Measurements from ENCODE around the gene ZMIZ2.
"Not testable (repeated sequence)": the region's sequence is repeated elsewhere in the genome, so short reads cannot be mapped to it uniquely, and the experiment has no call there.

Gene ZMIZ2

DNA sequence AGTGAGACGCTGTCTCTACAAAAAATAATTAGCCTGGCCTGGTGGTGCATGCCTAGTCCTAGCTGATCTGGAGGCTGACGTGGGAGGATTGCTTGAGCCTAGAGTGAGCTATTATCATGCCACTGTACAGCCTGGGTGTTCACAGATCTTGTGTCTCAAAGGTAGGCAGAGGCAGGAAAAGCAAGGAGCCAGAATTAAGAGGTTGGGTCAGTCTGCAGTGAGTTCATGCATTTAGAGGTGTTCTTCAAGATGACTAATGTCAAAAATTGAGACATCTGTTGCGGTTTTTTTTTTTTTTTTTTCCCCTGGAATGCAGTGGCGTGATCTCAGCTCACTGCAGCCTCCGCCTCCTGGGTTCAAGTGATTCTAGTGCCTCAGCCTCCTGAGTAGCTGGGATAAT lies 53.2 kb downstream of the ZMIZ2 start:
- Histone ChIP-seq H3K27ac (ENCODE audit: insufficient read depth, low read length, poor library complexity, severe bottlenecking) (no peak overlapping the region), H3K36me3 (ENCODE audit: control insufficient read depth, insufficient read depth, low read length) (peaks cover 54% of the 10 kb centered on the region), H3K4me3 (ENCODE audit: insufficient read depth, low read depth, low read length, poor library complexity, severe bottlenecking) (no peak overlapping the region), H3K27me3 (replicated peaks; ENCODE audit: control insufficient read depth, insufficient read depth, low read length, poor library complexity, severe bottlenecking) (no peaks in the 10 kb centered on the region), H3K4me1 (ENCODE audit: control insufficient read depth, insufficient read depth, low read length, poor library complexity, severe bottlenecking) (peaks cover 15% of the 10 kb centered on the region), H3K9me3 (ENCODE audit: control insufficient read depth, low read length) (no peaks in the 10 kb centered on the region)
- no peak for DNase-seq

DNA sequence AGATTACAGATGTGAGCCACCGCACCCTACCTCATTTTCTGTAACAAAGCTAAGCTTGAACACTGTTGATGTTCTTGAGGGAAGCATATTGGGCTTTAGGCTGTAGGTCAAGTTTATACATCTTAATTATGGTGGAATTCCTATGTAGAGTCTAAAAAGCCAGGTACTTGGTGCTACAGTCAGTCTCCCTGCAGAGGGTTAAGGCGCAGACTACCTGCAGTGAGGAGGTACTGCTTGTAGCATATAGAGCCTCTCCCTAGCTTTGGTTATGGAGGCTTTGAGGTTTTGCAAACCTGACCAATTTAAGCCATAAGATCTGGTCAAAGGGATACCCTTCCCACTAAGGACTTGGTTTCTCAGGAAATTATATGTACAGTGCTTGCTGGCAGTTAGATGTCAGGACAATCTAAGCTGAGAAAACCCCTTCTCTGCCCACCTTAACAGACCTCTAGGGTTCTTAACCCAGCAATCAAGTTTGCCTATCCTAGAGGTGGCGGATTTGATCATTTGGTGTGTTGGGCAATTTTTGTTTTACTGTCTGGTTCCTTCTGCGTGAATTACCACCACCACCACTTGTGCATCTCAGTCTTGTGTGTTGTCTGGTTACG lies 53.9 kb downstream of the ZMIZ2 start:
- Histone ChIP-seq H3K4me3 (ENCODE audit: insufficient read depth, low read depth, low read length, poor library complexity, severe bottlenecking) (no peak overlapping the region), H3K36me3 (ENCODE audit: control insufficient read depth, insufficient read depth, low read length) (peaks cover 54% of the 10 kb centered on the region), H3K4me1 (ENCODE audit: control insufficient read depth, insufficient read depth, low read length, poor library complexity, severe bottlenecking) (peaks cover 15% of the 10 kb centered on the region), H3K27me3 (replicated peaks; ENCODE audit: control insufficient read depth, insufficient read depth, low read length, poor library complexity, severe bottlenecking) (no peaks in the 10 kb centered on the region), H3K9me3 (ENCODE audit: control insufficient read depth, low read length) (no peaks in the 10 kb centered on the region), H3K27ac (ENCODE audit: insufficient read depth, low read length, poor library complexity, severe bottlenecking) (no peak overlapping the region)
- no peak for DNase-seq

DNA sequence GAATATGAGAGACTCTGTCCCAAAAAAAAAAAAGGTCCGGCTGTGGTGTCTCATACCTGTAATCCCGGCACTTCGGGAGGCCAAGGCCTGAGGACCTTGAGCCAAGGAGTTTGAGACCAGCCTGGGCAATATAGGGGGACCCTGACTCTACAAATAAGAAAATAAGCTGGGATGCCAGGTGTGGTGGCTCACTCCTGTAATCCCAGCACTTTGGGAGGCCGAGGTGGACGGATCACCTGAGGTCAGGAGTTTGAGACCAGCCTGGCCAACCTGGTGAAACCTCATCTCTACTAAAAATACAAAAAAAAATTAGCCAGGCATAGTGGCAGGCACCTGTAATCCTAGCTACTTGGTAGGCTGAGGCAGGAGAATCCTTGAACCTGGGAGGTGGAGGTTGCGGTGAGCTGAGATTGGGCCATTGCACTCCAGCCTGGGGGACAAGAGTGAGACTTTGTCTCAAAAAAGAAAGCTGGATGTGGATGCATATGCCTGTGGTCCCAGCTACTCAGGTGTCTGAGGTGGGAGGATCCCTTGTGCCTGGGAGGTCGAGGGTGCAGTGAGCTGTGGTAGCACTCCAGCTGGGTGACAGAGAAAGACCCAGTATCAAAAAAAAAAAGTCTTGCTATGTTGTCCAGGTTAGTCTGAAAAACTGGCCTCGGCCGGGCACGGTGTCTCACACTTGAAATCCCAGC lies 55.3 kb downstream of the ZMIZ2 start:
- DNase-seq; H3K9me3 ChIP-seq (ENCODE audit: control insufficient read depth, low read length); H3K27me3 ChIP-seq (replicated peaks; ENCODE audit: control insufficient read depth, insufficient read depth, low read length, poor library complexity, severe bottlenecking); H3K27ac ChIP-seq (ENCODE audit: insufficient read depth, low read length, poor library complexity, severe bottlenecking); H3K4me1 ChIP-seq (ENCODE audit: control insufficient read depth, insufficient read depth, low read length, poor library complexity, severe bottlenecking); H3K4me3 ChIP-seq (ENCODE audit: insufficient read depth, low read depth, low read length, poor library complexity, severe bottlenecking): not testable (repeated sequence)
- peaks cover 48% of the 10 kb centered on the region for H3K36me3 ChIP-seq (ENCODE audit: control insufficient read depth, insufficient read depth, low read length)

DNA sequence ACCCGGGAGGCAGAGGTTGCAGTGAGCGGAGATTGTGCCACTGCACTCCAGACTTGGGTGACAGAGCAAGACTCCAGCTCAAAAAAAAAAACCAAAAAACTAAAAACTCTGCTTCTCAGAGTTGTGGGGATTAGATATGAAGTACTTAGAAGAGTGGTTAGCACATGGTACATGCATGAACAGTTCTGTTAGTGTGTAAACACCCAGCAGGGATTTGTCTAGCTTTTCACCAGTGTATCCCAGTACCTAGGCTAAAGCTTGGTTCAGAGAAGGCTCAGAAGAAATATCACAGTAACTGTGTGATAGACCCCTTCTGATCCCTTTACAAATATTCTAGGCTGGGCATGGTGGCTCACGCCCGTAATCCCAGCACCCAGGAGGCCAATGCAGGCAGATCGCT lies 57.3 kb downstream of the ZMIZ2 start:
- H3K36me3 ChIP-seq (ENCODE audit: control insufficient read depth, insufficient read depth, low read length): peaks cover 32% of the 10 kb centered on the region
- no peak for DNase-seq
- no peaks in the 10 kb centered on the region for H3K9me3 ChIP-seq (ENCODE audit: control insufficient read depth, low read length)
- no peaks in the 10 kb centered on the region for H3K27me3 ChIP-seq (replicated peaks; ENCODE audit: control insufficient read depth, insufficient read depth, low read length, poor library complexity, severe bottlenecking)
- no peak overlapping the region for H3K27ac ChIP-seq (ENCODE audit: insufficient read depth, low read length, poor library complexity, severe bottlenecking)
- H3K4me3 ChIP-seq (ENCODE audit: insufficient read depth, low read depth, low read length, poor library complexity, severe bottlenecking): no peak overlapping the region
- no peaks in the 10 kb centered on the region for H3K4me1 ChIP-seq (ENCODE audit: control insufficient read depth, insufficient read depth, low read length, poor library complexity, severe bottlenecking)

DNA sequence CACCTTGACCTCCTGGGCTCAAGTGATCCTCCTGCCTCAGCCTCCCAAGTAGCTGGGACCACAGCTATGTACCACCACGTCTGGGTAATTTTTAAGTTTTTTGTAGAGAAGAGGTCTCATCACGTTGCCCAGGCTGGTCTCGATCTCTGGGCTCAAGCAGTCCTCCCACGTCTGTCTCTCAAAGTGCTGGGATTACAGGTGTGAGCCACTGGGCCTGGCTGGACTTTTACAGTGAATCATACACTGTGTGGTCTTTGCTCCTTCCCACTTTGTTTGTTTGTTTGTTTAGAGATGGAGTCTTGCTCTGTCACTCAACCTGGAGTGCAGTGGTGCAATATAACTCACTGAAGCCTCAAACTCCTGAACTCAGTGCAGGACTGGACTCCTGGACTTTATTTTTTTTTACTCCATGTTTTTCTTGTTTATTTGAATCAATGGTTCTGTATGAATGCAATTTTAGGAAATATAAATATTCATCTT lies 60.3 kb downstream of the ZMIZ2 start:
- no peaks in the 10 kb centered on the region for H3K4me1 ChIP-seq (ENCODE audit: control insufficient read depth, insufficient read depth, low read length, poor library complexity, severe bottlenecking)
- H3K27ac ChIP-seq (ENCODE audit: insufficient read depth, low read length, poor library complexity, severe bottlenecking): no peak overlapping the region
- DNase-seq: no peak
- peaks cover 8% of the 10 kb centered on the region for H3K36me3 ChIP-seq (ENCODE audit: control insufficient read depth, insufficient read depth, low read length)
- H3K4me3 ChIP-seq (ENCODE audit: insufficient read depth, low read depth, low read length, poor library complexity, severe bottlenecking): no peak overlapping the region
- no peaks in the 10 kb centered on the region for H3K27me3 ChIP-seq (replicated peaks; ENCODE audit: control insufficient read depth, insufficient read depth, low read length, poor library complexity, severe bottlenecking)
- no peaks in the 10 kb centered on the region for H3K9me3 ChIP-seq (ENCODE audit: control insufficient read depth, low read length)

DNA sequence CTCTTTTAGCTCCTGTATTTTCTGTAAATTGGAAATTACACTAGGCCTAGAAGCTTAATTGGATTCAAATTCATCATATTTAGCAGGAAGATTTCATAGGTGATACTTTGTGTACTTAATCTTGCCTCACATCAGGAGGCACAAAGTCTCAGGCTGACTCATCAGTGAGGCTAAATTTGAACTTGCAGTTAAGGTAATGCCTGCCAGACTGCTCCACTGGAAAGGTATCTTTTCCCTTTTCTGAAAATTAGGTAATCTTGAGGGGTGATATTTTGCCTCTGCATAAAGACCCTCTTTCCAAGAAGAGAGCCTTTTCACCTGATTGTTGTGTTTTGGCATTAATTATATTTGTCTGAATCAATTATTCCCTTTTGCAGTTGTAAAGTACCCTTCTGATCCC lies 62.4 kb downstream of the ZMIZ2 start:
- Histone ChIP-seq H3K9me3 (ENCODE audit: control insufficient read depth, low read length) (no peaks in the 10 kb centered on the region), H3K36me3 (ENCODE audit: control insufficient read depth, insufficient read depth, low read length) (no peaks in the 10 kb centered on the region), H3K4me3 (ENCODE audit: insufficient read depth, low read depth, low read length, poor library complexity, severe bottlenecking) (no peak overlapping the region), H3K27me3 (replicated peaks; ENCODE audit: control insufficient read depth, insufficient read depth, low read length, poor library complexity, severe bottlenecking) (no peaks in the 10 kb centered on the region), H3K27ac (ENCODE audit: insufficient read depth, low read length, poor library complexity, severe bottlenecking) (no peak overlapping the region), H3K4me1 (ENCODE audit: control insufficient read depth, insufficient read depth, low read length, poor library complexity, severe bottlenecking) (no peaks in the 10 kb centered on the region)
- DNase-seq: no peak

DNA sequence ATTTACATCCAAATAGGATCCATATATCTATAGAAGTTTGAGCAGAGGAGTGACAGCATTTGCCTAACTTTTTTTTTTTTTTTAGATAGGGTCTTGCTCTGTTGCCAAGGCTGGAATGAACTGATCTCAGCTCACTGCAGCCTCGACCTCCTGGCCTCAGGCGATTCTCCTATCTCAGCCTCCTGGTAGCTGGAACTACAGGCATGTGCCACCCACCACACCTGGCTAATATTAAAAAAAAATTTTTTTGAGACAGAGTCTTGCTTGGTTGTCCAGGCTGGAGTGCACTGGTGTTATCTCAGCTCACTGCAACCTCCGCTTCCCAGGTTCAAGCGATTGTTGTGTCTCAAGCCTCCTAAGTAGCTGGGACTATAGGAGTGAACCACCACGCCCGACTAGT lies 62.9 kb downstream of the ZMIZ2 start:
- Histone ChIP-seq H3K4me1 (ENCODE audit: control insufficient read depth, insufficient read depth, low read length, poor library complexity, severe bottlenecking) (no peaks in the 10 kb centered on the region), H3K27me3 (replicated peaks; ENCODE audit: control insufficient read depth, insufficient read depth, low read length, poor library complexity, severe bottlenecking) (no peaks in the 10 kb centered on the region), H3K36me3 (ENCODE audit: control insufficient read depth, insufficient read depth, low read length) (no peaks in the 10 kb centered on the region), H3K4me3 (ENCODE audit: insufficient read depth, low read depth, low read length, poor library complexity, severe bottlenecking) (no peak overlapping the region), H3K27ac (ENCODE audit: insufficient read depth, low read length, poor library complexity, severe bottlenecking) (no peak overlapping the region), H3K9me3 (ENCODE audit: control insufficient read depth, low read length) (no peaks in the 10 kb centered on the region)
- no peak for DNase-seq

DNA sequence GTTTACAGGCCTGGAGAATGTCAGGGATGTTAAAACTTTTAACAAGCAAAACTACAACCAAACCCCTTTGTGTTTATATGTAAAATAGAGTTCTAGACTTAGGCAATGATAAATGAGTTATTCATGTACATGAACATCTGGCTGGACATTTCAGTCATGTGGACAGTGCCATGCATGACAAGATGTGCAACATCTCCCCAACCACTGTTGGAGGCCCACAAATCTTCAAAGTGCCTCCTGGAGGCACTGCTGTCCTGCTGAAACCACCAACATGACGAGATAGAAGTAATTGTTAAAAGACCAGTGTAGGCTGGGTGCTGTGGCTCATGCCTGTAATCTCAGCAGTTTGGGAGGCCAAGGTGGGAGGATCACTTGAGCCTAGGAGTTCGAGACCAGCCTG lies 66.3 kb downstream of the ZMIZ2 start:
- Histone ChIP-seq H3K27ac (ENCODE audit: insufficient read depth, low read length, poor library complexity, severe bottlenecking) (no peak overlapping the region), H3K36me3 (ENCODE audit: control insufficient read depth, insufficient read depth, low read length) (no peaks in the 10 kb centered on the region), H3K9me3 (ENCODE audit: control insufficient read depth, low read length) (no peaks in the 10 kb centered on the region), H3K4me3 (ENCODE audit: insufficient read depth, low read depth, low read length, poor library complexity, severe bottlenecking) (no peak overlapping the region), H3K27me3 (replicated peaks; ENCODE audit: control insufficient read depth, insufficient read depth, low read length, poor library complexity, severe bottlenecking) (no peaks in the 10 kb centered on the region), H3K4me1 (ENCODE audit: control insufficient read depth, insufficient read depth, low read length, poor library complexity, severe bottlenecking) (no peaks in the 10 kb centered on the region)
- no peak for DNase-seq

DNA sequence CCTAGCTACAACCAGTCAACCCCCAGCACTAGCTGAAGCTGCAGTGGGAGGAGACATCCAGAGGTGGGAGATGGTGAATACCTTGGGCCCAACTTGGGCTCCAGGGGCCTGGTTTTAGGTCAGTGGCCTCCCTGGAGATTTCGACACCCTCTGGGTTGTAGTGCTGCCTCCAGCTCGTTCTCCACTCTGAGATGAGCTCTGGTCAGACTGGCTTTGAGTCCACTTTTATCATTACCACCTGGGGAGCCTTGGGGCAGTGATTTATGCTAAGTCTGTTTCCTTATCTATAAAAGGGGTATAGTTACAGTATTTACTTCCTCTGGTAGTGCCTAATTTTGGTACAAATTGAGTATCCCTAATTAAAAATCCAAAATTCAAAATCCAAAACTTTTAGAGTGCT lies 70.6 kb downstream of the ZMIZ2 start:
- Histone ChIP-seq H3K4me3 (ENCODE audit: insufficient read depth, low read depth, low read length, poor library complexity, severe bottlenecking) (no peak overlapping the region), H3K9me3 (ENCODE audit: control insufficient read depth, low read length) (no peaks in the 10 kb centered on the region), H3K27me3 (replicated peaks; ENCODE audit: control insufficient read depth, insufficient read depth, low read length, poor library complexity, severe bottlenecking) (no peaks in the 10 kb centered on the region), H3K4me1 (ENCODE audit: control insufficient read depth, insufficient read depth, low read length, poor library complexity, severe bottlenecking) (no peaks in the 10 kb centered on the region), H3K36me3 (ENCODE audit: control insufficient read depth, insufficient read depth, low read length) (no peaks in the 10 kb centered on the region), H3K27ac (ENCODE audit: insufficient read depth, low read length, poor library complexity, severe bottlenecking) (no peak overlapping the region)
- DNase-seq: no peak
